ENCODE results near the gene DUS3L.

DUS3L gene

DNA sequence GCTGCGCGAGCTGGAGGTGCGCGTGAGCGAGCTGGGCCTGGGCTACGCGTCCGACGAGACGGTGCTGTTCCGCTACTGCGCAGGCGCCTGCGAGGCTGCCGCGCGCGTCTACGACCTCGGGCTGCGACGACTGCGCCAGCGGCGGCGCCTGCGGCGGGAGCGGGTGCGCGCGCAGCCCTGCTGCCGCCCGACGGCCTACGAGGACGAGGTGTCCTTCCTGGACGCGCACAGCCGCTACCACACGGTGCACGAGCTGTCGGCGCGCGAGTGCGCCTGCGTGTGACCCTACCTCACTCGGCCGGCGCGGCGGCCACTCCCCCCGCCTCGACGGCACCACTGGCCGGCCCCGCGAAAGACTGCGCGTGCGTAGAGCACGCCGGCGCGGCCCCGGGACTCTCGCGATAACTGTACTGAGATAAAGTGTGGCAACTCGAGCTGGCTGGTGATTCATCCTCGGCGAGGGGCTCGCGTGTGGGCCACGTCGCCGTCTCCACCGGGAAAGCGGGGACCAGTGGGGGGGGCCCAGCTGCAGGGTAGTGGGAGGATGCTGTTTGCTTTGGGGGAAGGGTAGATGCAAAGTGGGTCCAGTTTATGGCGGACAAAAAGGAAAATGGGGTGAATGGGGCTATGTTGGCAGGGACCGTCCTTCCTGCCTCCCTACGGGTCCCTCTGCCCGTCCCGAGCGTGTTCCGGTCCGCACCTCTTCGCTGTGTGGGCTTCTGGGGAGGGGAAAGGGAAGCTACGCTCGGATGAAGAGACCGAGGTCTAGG, 37.1 kb upstream of the DUS3L start:
- no peaks in the 10 kb centered on the region for H3K9me3 ChIP-seq
- peaks cover 12% of the 10 kb centered on the region for H3K4me1 ChIP-seq
- no peaks in the 10 kb centered on the region for H3K27me3 ChIP-seq
- H3K36me3 ChIP-seq, result no peaks in the 10 kb centered on the region
- no peak for TF ChIP-seq CTCF (IDR thresholded peaks at IDR 0.05; ENCODE audit: low read depth, low read length)
- peak overlapping the region; percentile 83 for H3K4me3 ChIP-seq (ENCODE audit: low read depth, low read length)
- peak; percentile 97 for DNase-seq

GRCh38 chr19:5827342-5827890, 36.5 kb upstream of the DUS3L start:
- Histone ChIP-seq H3K27me3 (no peaks in the 10 kb centered on the region), H3K9me3 (no peaks in the 10 kb centered on the region), H3K4me3 (ENCODE audit: low read depth, low read length) (no peak overlapping the region), H3K36me3 (no peaks in the 10 kb centered on the region), H3K4me1 (peaks cover 12% of the 10 kb centered on the region)
- DNase-seq, result no peak
- no peak for TF ChIP-seq CTCF (IDR thresholded peaks at IDR 0.05; ENCODE audit: low read depth, low read length)

GRCh38 chr19:5826531-5827341, 35.8 kb upstream of the DUS3L start:
- H3K36me3 ChIP-seq, result no peaks in the 10 kb centered on the region
- H3K4me1 ChIP-seq, result peaks cover 12% of the 10 kb centered on the region
- no peaks in the 10 kb centered on the region for H3K27me3 ChIP-seq
- peak; percentile 92 for DNase-seq
- peak; percentile 49 for TF ChIP-seq CTCF (IDR thresholded peaks at IDR 0.05; ENCODE audit: low read depth, low read length)
- no peak overlapping the region for H3K4me3 ChIP-seq (ENCODE audit: low read depth, low read length)
- H3K9me3 ChIP-seq, result no peaks in the 10 kb centered on the region

GRCh38 chr19:5825178-5825577, 34.2 kb upstream of the DUS3L start:
- Histone ChIP-seq H3K36me3 (no peaks in the 10 kb centered on the region), H3K9me3 (no peaks in the 10 kb centered on the region), H3K27me3 (no peaks in the 10 kb centered on the region), H3K4me3 (ENCODE audit: low read depth, low read length) (no peak overlapping the region), H3K4me1 (peaks cover 12% of the 10 kb centered on the region)
- no peak for DNase-seq
- no peak for TF ChIP-seq CTCF (IDR thresholded peaks at IDR 0.05; ENCODE audit: low read depth, low read length)

DNA sequence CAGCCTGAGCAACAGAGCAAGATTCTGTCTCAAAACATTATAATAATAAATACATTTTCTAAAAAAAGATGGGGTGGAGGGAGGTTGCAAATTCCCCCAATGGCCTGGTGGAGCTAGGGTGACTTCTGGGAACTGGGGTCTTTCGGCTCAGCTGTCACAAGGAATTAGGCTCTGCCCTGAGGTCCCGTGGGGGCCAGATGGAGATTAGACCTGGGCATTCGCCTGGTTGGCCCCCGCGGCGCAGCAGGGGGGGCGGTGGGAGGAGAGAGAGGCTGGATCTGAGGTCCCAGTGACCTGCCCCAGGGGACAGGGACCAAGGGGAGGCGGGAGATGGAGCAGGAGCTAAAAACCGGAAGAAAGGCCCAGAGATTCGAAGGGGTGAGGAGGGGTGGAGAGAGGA, 33.8 kb upstream of the DUS3L start:
- no peak for TF ChIP-seq CTCF (IDR thresholded peaks at IDR 0.05; ENCODE audit: low read depth, low read length)
- no peak for DNase-seq

More for the DNA sequence above, 33.8 kb upstream of the DUS3L start:
- Histone ChIP-seq H3K4me3 (ENCODE audit: low read depth, low read length) (no peak overlapping the region), H3K36me3 (no peaks in the 10 kb centered on the region), H3K27me3 (no peaks in the 10 kb centered on the region), H3K9me3 (no peaks in the 10 kb centered on the region), H3K4me1 (peaks cover 9% of the 10 kb centered on the region)

Data from BE2C (cell line).